ENCODE results near the gene CAPS.

The CAPS gene

DNA sequence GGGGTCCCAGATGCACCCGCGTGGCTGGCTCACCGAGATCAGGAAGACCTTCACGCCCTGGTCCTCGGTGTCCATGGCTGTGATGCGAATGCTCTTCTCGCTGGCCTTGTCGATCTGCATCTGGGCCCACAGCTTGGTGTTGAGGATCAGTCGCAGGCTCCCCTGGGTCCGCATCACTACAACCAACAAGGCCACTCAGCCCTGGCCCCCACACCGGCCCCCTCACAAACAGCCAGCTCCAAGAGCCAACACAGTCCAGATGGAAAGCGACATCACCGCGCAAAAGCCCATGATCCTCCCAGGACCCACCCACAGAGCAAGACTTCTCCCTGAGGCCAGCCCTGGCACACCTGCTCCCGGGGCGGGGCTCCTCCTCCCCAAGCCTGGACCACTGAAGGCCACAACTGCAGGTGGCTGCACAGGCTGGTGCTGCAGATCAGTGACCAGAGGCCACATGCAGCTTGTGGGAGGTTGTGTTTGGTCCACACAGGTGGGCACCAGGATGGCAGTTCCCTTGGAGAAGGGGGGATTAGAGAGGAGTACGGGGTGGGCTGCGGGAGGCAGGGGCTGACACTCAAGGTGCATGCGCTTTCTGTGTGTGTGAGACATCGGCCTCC, 4.5 kb downstream of the CAPS start:
- TF ChIP-seq, protein P1, sequence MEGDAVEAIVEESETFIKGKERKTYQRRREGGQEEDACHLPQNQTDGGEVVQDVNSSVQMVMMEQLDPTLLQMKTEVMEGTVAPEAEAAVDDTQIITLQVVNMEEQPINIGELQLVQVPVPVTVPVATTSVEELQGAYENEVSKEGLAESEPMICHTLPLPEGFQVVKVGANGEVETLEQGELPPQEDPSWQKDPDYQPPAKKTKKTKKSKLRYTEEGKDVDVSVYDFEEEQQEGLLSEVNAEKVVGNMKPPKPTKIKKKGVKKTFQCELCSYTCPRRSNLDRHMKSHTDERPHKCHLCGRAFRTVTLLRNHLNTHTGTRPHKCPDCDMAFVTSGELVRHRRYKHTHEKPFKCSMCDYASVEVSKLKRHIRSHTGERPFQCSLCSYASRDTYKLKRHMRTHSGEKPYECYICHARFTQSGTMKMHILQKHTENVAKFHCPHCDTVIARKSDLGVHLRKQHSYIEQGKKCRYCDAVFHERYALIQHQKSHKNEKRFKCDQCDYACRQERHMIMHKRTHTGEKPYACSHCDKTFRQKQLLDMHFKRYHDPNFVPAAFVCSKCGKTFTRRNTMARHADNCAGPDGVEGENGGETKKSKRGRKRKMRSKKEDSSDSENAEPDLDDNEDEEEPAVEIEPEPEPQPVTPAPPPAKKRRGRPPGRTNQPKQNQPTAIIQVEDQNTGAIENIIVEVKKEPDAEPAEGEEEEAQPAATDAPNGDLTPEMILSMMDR (IDR thresholded peaks at IDR 0.05; ENCODE audit: borderline replicate concordance, extremely low read depth, low read length, poor library complexity, severe bottlenecking) = no peak
- no peak for TF ChIP-seq EZH2 (IDR thresholded peaks at IDR 0.05; ENCODE audit: borderline replicate concordance, low read depth, low read length, severe bottlenecking)
- no peak overlapping the region for H3K27ac ChIP-seq (ENCODE audit: low read length)
- no peak overlapping the region for H3K4me2 ChIP-seq (ENCODE audit: insufficient read depth, low read length)
- H4K20me1 ChIP-seq (ENCODE audit: insufficient read depth, low read length) = peaks cover 25% of the 10 kb centered on the region; the same call in 1 of the 2 replicates
- DNase-seq (no peak), ATAC-seq (ENCODE audit: insufficient read depth, low read depth) (no peak)
- H3K27me3 ChIP-seq (ENCODE audit: insufficient read depth, low read length, poor library complexity) = no peaks in the 10 kb centered on the region
- H3K36me3 ChIP-seq (ENCODE audit: insufficient read depth, low read length) = peaks cover 80% of the 10 kb centered on the region
- H3K9me3 ChIP-seq (ENCODE audit: insufficient read depth, low read length, severe bottlenecking) = no peaks in the 10 kb centered on the region
- no peak overlapping the region for H3K4me3 ChIP-seq (ENCODE audit: low read depth in 1 of 2, low read length in 2 of 2)
- no peaks in the 10 kb centered on the region for H3K4me1 ChIP-seq (ENCODE audit: insufficient read depth, low read length)
- H3K9ac ChIP-seq (ENCODE audit: low read depth, low read length) = no peak overlapping the region
- H3K79me2 ChIP-seq (ENCODE audit: insufficient read depth, low read length) = no peaks in the 10 kb centered on the region
- H2AFZ ChIP-seq (ENCODE audit: low read depth, low read length) = no peak overlapping the region

DNA sequence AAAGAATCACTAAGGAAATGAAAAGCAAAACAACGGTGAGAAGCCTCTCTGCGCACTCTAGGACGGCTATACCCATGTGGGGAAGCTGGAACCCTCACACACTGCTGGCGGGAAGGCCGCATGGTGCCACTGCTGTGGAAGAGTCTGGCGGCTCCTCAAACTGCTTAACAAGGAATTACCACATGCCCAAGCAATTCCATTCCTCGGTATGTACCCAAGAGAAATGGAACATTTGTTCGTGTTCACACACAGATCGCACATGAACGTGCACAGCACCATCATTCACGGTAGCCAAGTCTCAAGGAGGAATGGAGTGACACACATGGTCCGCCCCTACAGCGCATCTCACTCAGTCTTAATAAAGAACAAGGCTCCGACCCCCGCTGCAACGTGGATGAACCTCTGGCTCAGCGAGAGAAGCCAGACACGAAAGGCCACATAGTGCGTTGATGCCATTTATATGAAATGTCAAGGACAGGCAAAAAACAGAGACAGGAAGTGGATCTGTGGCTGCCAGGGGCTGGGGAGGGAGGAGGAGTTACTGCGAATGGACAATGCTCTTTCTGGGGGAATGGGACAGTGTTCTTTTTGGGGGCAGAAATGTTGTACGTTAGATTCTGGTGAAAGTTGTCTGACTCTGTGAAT, 7.6 kb downstream of the CAPS start:
- DNase-seq (no peak), ATAC-seq (ENCODE audit: insufficient read depth, low read depth) (no peak)
- no peaks in the 10 kb centered on the region for H3K27me3 ChIP-seq (ENCODE audit: insufficient read depth, low read length, poor library complexity)
- peaks cover 95% of the 10 kb centered on the region for H3K36me3 ChIP-seq (ENCODE audit: insufficient read depth, low read length)
- no peak overlapping the region for H3K9ac ChIP-seq (ENCODE audit: low read depth, low read length)
- H3K4me2 ChIP-seq (ENCODE audit: insufficient read depth, low read length) = no peak overlapping the region
- no peak for TF ChIP-seq EZH2 (IDR thresholded peaks at IDR 0.05; ENCODE audit: borderline replicate concordance, low read depth, low read length, severe bottlenecking)
- TF ChIP-seq, protein P1 (IDR thresholded peaks at IDR 0.05; ENCODE audit: borderline replicate concordance, extremely low read depth, low read length, poor library complexity, severe bottlenecking) = no peak
- H3K9me3 ChIP-seq (ENCODE audit: insufficient read depth, low read length, severe bottlenecking) = no peaks in the 10 kb centered on the region
- H3K79me2 ChIP-seq (ENCODE audit: insufficient read depth, low read length) = no peaks in the 10 kb centered on the region
- H3K4me3 ChIP-seq (ENCODE audit: low read depth in 1 of 2, low read length in 2 of 2) = no peak overlapping the region
- H3K4me1 ChIP-seq (ENCODE audit: insufficient read depth, low read length) = no peaks in the 10 kb centered on the region
- no peak overlapping the region for H2AFZ ChIP-seq (ENCODE audit: low read depth, low read length)
- peaks cover 18% of the 10 kb centered on the region for H4K20me1 ChIP-seq (ENCODE audit: insufficient read depth, low read length)
- H3K27ac ChIP-seq (ENCODE audit: low read length) = no peak overlapping the region

DNA sequence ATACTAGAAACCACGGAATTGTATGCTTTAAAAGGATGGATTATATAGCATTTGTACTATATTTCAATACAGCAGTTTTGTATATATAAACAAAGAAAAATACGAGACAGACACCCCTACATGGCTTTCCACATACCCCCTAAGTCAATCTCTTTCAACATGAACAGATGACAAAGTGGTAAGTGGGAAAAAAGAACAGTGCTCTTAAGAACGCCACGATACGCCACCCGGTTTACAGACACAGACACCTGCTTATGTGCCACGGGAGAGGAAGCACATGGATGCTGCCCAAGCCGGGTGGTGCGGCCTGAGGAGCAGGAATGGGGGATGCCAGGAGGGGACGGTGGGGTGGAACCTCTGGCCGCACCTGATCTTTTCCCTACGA, 8.1 kb downstream of the CAPS start:
- Histone ChIP-seq H3K9me3 (ENCODE audit: insufficient read depth, low read length, severe bottlenecking) (no peaks in the 10 kb centered on the region), H3K79me2 (ENCODE audit: insufficient read depth, low read length) (no peaks in the 10 kb centered on the region), H3K27me3 (ENCODE audit: insufficient read depth, low read length, poor library complexity) (no peaks in the 10 kb centered on the region), H2AFZ (ENCODE audit: low read depth, low read length) (no peak overlapping the region), H3K4me2 (ENCODE audit: insufficient read depth, low read length) (no peak overlapping the region), H4K20me1 (ENCODE audit: insufficient read depth, low read length) (peaks cover 22% of the 10 kb centered on the region), H3K36me3 (ENCODE audit: insufficient read depth, low read length) (peaks cover 95% of the 10 kb centered on the region), H3K27ac (ENCODE audit: low read length) (no peak overlapping the region), H3K9ac (ENCODE audit: low read depth, low read length) (no peak overlapping the region), H3K4me1 (ENCODE audit: insufficient read depth, low read length) (no peaks in the 10 kb centered on the region), H3K4me3 (ENCODE audit: low read depth in 1 of 2, low read length in 2 of 2) (no peak overlapping the region)
- ATAC-seq (ENCODE audit: insufficient read depth, low read depth) (no peak), DNase-seq (no peak)
- TF ChIP-seq, protein P1 (IDR thresholded peaks at IDR 0.05; ENCODE audit: borderline replicate concordance, extremely low read depth, low read length, poor library complexity, severe bottlenecking) = no peak
- TF ChIP-seq EZH2 (IDR thresholded peaks at IDR 0.05; ENCODE audit: borderline replicate concordance, low read depth, low read length, severe bottlenecking) = no peak

Measured in DND-41 (cell line).